ENCODE data around the gene SLC6A17. TPM values are rescaled to one million over a fixed set of nuclear protein-coding genes. Genes with fewer than 3 reads are reported as not detected.

Gene SLC6A17
- total and polyA plus RNA-seq, 2 experiments from 2014 or later: 0.03 to 0.17 TPM

DNA sequence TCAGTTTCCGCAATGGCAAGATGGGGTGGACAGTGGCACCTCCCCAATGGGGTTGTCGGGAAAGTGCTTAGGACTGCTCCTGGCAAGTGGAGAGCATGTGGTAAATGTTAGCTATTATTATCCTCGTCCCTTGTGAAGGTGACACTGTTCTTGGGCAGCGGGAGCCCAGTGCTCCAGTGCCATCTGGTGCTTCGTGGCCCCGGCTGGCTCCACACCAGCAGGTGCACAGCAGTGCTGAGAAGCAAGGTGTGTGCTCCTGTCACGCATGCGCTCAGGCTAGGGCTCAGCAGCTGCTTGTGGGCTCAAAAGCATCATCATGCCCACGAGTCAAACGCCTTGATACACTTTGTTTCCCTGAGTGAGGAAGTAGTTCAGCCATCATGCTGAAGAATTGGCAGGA, 34.9 kb downstream of the SLC6A17 start:
- Mint-ChIP-seq H3K4me3 (no peak overlapping the region), H3K9me3 (no peaks in the 10 kb centered on the region), H3K4me1 (peaks cover 15% of the 10 kb centered on the region; the same call in 2 of the 3 replicates), H3K36me3 (ENCODE audit: low read depth) (no peaks in the 10 kb centered on the region), H3K27me3 (ENCODE audit: insufficient read depth, low read depth, poor library complexity) (peaks cover 4% of the 10 kb centered on the region), H3K27ac (no peak overlapping the region)
- Histone ChIP-seq H4K20me1 (replicated peaks; ENCODE audit: insufficient read depth) (no peaks in the 10 kb centered on the region), H3K9me2 (ENCODE audit: insufficient read depth) (no peaks in the 10 kb centered on the region), H3K27ac (ENCODE audit: low read depth) (no peak overlapping the region), H3K4me2 (no peak overlapping the region), H3K4me1 (ENCODE audit: insufficient read depth) (no peaks in the 10 kb centered on the region), H3K36me3 (ENCODE audit: insufficient read depth) (no peaks in the 10 kb centered on the region), H3K4me3 (no peak overlapping the region), H2AFZ (no peak overlapping the region), H3K79me2 (replicated peaks; ENCODE audit: insufficient read depth) (no peaks in the 10 kb centered on the region), H3K27me3 (ENCODE audit: insufficient read depth) (no peaks in the 10 kb centered on the region), H3F3A (replicated peaks; ENCODE audit: low read depth) (no peaks in the 10 kb centered on the region)
- ATAC-seq (no peak), DNase-seq (ENCODE audit: low spot score) (no peak)
- no peak for TF ChIP-seq ZNF114 (CRISPR knock-in tag; IDR thresholded peaks at IDR 0.05)
- no peak for TF ChIP-seq JUNB (IDR thresholded peaks at IDR 0.05; ENCODE audit: unreplicated experiment)
- TF ChIP-seq CREB1 (CRISPR knock-in tag; IDR thresholded peaks at IDR 0.05; ENCODE audit: low read depth): no peak
- no peak for TF ChIP-seq EZH2phosphoT487 (IDR thresholded peaks at IDR 0.05; ENCODE audit: unreplicated experiment)
- no peak for TF ChIP-seq EZH2 (IDR thresholded peaks at IDR 0.05; ENCODE audit: low read depth, unreplicated experiment)
- TF ChIP-seq POLR2AphosphoS5 (IDR thresholded peaks at IDR 0.05; ENCODE audit: low read depth): no peak
- TF ChIP-seq, protein P1, sequence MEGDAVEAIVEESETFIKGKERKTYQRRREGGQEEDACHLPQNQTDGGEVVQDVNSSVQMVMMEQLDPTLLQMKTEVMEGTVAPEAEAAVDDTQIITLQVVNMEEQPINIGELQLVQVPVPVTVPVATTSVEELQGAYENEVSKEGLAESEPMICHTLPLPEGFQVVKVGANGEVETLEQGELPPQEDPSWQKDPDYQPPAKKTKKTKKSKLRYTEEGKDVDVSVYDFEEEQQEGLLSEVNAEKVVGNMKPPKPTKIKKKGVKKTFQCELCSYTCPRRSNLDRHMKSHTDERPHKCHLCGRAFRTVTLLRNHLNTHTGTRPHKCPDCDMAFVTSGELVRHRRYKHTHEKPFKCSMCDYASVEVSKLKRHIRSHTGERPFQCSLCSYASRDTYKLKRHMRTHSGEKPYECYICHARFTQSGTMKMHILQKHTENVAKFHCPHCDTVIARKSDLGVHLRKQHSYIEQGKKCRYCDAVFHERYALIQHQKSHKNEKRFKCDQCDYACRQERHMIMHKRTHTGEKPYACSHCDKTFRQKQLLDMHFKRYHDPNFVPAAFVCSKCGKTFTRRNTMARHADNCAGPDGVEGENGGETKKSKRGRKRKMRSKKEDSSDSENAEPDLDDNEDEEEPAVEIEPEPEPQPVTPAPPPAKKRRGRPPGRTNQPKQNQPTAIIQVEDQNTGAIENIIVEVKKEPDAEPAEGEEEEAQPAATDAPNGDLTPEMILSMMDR (conservative IDR thresholded peaks at IDR 0.05; ENCODE audit: low read depth in 2 of 2): no peak
- TF ChIP-seq, protein P2, sequence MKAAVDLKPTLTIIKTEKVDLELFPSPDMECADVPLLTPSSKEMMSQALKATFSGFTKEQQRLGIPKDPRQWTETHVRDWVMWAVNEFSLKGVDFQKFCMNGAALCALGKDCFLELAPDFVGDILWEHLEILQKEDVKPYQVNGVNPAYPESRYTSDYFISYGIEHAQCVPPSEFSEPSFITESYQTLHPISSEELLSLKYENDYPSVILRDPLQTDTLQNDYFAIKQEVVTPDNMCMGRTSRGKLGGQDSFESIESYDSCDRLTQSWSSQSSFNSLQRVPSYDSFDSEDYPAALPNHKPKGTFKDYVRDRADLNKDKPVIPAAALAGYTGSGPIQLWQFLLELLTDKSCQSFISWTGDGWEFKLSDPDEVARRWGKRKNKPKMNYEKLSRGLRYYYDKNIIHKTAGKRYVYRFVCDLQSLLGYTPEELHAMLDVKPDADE (IDR thresholded peaks at IDR 0.05): no peak
- TF ChIP-seq, protein P3, sequence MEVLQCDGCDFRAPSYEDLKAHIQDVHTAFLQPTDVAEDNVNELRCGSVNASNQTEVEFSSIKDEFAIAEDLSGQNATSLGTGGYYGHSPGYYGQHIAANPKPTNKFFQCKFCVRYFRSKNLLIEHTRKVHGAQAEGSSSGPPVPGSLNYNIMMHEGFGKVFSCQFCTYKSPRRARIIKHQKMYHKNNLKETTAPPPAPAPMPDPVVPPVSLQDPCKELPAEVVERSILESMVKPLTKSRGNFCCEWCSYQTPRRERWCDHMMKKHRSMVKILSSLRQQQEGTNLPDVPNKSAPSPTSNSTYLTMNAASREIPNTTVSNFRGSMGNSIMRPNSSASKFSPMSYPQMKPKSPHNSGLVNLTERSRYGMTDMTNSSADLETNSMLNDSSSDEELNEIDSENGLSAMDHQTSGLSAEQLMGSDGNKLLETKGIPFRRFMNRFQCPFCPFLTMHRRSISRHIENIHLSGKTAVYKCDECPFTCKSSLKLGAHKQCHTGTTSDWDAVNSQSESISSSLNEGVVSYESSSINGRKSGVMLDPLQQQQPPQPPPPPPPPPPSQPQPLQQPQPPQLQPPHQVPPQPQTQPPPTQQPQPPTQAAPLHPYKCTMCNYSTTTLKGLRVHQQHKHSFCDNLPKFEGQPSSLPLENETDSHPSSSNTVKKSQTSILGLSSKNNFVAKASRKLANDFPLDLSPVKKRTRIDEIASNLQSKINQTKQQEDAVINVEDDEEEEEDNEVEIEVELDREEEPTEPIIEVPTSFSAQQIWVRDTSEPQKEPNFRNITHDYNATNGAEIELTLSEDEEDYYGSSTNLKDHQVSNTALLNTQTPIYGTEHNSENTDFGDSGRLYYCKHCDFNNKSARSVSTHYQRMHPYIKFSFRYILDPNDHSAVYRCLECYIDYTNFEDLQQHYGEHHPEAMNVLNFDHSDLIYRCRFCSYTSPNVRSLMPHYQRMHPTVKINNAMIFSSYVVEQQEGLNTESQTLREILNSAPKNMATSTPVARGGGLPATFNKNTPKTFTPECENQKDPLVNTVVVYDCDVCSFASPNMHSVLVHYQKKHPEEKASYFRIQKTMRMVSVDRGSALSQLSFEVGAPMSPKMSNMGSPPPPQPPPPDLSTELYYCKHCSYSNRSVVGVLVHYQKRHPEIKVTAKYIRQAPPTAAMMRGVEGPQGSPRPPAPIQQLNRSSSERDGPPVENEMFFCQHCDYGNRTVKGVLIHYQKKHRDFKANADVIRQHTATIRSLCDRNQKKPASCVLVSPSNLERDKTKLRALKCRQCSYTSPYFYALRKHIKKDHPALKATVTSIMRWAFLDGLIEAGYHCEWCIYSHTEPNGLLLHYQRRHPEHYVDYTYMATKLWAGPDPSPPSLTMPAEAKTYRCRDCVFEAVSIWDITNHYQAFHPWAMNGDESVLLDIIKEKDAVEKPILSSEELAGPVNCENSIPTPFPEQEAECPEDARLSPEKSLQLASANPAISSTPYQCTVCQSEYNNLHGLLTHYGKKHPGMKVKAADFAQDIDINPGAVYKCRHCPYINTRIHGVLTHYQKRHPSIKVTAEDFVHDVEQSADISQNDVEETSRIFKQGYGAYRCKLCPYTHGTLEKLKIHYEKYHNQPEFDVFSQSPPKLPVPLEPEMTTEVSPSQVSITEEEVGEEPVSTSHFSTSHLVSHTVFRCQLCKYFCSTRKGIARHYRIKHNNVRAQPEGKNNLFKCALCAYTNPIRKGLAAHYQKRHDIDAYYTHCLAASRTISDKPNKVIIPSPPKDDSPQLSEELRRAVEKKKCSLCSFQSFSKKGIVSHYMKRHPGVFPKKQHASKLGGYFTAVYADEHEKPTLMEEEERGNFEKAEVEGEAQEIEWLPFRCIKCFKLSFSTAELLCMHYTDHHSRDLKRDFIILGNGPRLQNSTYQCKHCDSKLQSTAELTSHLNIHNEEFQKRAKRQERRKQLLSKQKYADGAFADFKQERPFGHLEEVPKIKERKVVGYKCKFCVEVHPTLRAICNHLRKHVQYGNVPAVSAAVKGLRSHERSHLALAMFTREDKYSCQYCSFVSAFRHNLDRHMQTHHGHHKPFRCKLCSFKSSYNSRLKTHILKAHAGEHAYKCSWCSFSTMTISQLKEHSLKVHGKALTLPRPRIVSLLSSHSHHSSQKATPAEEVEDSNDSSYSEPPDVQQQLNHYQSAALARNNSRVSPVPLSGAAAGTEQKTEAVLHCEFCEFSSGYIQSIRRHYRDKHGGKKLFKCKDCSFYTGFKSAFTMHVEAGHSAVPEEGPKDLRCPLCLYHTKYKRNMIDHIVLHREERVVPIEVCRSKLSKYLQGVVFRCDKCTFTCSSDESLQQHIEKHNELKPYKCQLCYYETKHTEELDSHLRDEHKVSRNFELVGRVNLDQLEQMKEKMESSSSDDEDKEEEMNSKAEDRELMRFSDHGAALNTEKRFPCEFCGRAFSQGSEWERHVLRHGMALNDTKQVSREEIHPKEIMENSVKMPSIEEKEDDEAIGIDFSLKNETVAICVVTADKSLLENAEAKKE (CRISPR knock-in tag; IDR thresholded peaks at IDR 0.05): no peak
- TF ChIP-seq ZNF331 (CRISPR knock-in tag; IDR thresholded peaks at IDR 0.05; ENCODE audit: low read depth): no peak
- TF ChIP-seq, protein P4, sequence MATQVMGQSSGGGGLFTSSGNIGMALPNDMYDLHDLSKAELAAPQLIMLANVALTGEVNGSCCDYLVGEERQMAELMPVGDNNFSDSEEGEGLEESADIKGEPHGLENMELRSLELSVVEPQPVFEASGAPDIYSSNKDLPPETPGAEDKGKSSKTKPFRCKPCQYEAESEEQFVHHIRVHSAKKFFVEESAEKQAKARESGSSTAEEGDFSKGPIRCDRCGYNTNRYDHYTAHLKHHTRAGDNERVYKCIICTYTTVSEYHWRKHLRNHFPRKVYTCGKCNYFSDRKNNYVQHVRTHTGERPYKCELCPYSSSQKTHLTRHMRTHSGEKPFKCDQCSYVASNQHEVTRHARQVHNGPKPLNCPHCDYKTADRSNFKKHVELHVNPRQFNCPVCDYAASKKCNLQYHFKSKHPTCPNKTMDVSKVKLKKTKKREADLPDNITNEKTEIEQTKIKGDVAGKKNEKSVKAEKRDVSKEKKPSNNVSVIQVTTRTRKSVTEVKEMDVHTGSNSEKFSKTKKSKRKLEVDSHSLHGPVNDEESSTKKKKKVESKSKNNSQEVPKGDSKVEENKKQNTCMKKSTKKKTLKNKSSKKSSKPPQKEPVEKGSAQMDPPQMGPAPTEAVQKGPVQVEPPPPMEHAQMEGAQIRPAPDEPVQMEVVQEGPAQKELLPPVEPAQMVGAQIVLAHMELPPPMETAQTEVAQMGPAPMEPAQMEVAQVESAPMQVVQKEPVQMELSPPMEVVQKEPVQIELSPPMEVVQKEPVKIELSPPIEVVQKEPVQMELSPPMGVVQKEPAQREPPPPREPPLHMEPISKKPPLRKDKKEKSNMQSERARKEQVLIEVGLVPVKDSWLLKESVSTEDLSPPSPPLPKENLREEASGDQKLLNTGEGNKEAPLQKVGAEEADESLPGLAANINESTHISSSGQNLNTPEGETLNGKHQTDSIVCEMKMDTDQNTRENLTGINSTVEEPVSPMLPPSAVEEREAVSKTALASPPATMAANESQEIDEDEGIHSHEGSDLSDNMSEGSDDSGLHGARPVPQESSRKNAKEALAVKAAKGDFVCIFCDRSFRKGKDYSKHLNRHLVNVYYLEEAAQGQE (IDR thresholded peaks at IDR 0.05; ENCODE audit: unreplicated experiment): no peak
- no peak for TF ChIP-seq NANOG (IDR thresholded peaks at IDR 0.05; ENCODE audit: borderline replicate concordance)

Data from GM23338 (cell line).